Ovary (tissue), 9 donors: Measurements from ENCODE around the gene ABCG1. TPM values are rescaled to one million over a fixed set of nuclear protein-coding genes. Genes with fewer than 3 reads are reported as not detected.

Experiments
- DNase-seq, 5 donors: peaks; one replicate each; pipeline ENCODE4 v3.0.0-alpha.2; 2019 to 2020
- H3K27ac ChIP-seq, 2 donors: fragments of 200-600 bp; one replicate each; pipeline versions ENCODE4 v1.5.1 to v1.8.0; 2019 to 2022
- H3K27me3 ChIP-seq: fragments of 200-600 bp; one replicate; pipeline ENCODE4 v1.8.0; 2022
- H3K36me3 ChIP-seq: fragments of 200-600 bp; sonication (generic); one replicate; pipeline ENCODE4 v1.5.1; 2019
- H3K4me1 ChIP-seq: one replicate; pipeline ENCODE4 v1.8.1; 2013; ENCODE audit warnings: mild to moderate bottlenecking, moderate library complexity; ENCODE audit not compliant: insufficient read depth
- H3K4me3 ChIP-seq: fragments of 200-600 bp; sonication (generic); one replicate; pipeline ENCODE4 v1.5.1; 2017
- H3K9me3 ChIP-seq, 2 donors: fragments of 200-600 bp in 1 of 2; sonication (generic) in 1 of 2; one replicate each; pipeline versions ENCODE4 v1.5.1 to v1.8.1; 2013 to 2019; ENCODE audit warnings: mild to moderate bottlenecking in 1 of 2, moderate library complexity in 1 of 2
- EP300 ChIP-seq: sonication (generic); formaldehyde crosslinking; IDR thresholded peaks from one replicate; pipeline ENCODE4 v1.6.1; 2017; ENCODE audit warnings: antibody characterized with exemption
- POLR2A ChIP-seq: fragments of 450-650 bp; IDR thresholded peaks from one replicate; pipeline ENCODE4 v1.6.1; 2017; ENCODE audit warnings: antibody characterized with exemption, mild to moderate bottlenecking, moderate library complexity
- WGBS, 3 donors: extraction: QIAGEN DNeasy Blood & Tissue Kit in 1 of 3; methylation state at CpG; one replicate each; pipeline versions ENCODE4 v1.1.5 to v1.1.7; 2013 to 2017; 5-methylcytosine and 5-hydroxymethylcytosine counted together
- intact Hi-C, 4 donors: fragments of 100-400 bp; cut with DNase I; formaldehyde crosslinking; loops; one replicate each; pipeline versions ENCODE4 v1.11.0 to v1.15.1; 2022 to 2023
- polyA plus RNA-seq, 2 donors: library from polyadenylated mRNA; stranded (reverse); fragments of 200-250 nt in 1 of 2; fragments of 350-450 nt in 1 of 2; fragmentation: Illumina TruSeq in 1 of 2; extraction: RNeasy Lipid Tissue Mini Kit (QIAGEN cat#74804) in 1 of 2; gene quantifications; one replicate each; pipeline ENCODE4 v1.2.3, GENCODE V29; 2013 to 2014
- total RNA-seq, 7 donors: library from RNA; depleted of rRNA in 2 of 7; stranded (reverse); fragments of >200 nt in 2 of 7; fragmentation: NEBNext Ultra II Directional in 3 of 7; extraction: Animal tissue kit (Norgen Biotek cat#: 25700) in 3 of 7; gene quantifications; one replicate each; pipeline versions ENCODE4 v1.1.0 to v1.2.4, GENCODE V29; 2016 to 2023
- TF ChIP-seq, protein P1 (sequence below), 3 donors: fragments of 450-650 bp in 2 of 3; fragments of 200-600 bp in 1 of 3; IDR thresholded peaks; one replicate each; pipeline versions ENCODE4 v1.5.1 to v1.8.0; 2016 to 2022; ENCODE audit warnings: antibody characterized with exemption in 3 of 3, mild to moderate bottlenecking in 1 of 3
- donor health status: DM: no; HTN: no; CAD: no; lungs with moderate emphysema.
- donor health status: DM: no; HTN: no; CAD: no.
- donor health status: Bipolar disorder and iron deficiency.
- donor health status: DM: yes; HTN: yes; CAD: no.
- donor health status: DM: no; HTN: no; CAD: no.
- donor health status: DM: yes; HTN: yes; CAD: no.

ABCG1 gene
- total and polyA plus RNA-seq, 9 donors: 4.3 to 14.9 (median 5.8) TPM

DNA sequence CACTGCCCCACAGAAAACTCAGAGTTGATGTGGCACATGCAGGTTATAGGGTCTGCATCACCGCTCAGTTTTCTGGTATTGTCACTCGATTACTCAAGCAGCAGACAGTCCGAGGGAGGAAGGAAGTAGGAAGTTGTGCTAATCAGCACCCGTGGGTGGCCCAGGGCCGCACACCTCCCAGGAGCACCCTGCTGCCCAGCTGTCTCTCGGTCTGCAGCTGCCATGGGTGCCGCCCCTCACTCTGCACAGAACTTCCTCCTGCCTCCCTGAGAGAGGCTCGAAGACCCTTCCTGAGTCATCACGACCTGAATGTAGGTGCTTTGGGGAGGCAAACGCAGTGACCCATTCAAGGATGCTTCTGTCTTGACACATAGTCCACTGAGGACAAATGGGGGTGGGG is 100.4 kb downstream of the ABCG1 start:
- H3K4me3 ChIP-seq: no peak overlapping the region
- H3K27ac ChIP-seq: no peak overlapping the region
- no peaks in the 10 kb centered on the region for H3K36me3 ChIP-seq
- no peak for DNase-seq
- no peak for TF ChIP-seq EP300
- TF ChIP-seq, protein P1, sequence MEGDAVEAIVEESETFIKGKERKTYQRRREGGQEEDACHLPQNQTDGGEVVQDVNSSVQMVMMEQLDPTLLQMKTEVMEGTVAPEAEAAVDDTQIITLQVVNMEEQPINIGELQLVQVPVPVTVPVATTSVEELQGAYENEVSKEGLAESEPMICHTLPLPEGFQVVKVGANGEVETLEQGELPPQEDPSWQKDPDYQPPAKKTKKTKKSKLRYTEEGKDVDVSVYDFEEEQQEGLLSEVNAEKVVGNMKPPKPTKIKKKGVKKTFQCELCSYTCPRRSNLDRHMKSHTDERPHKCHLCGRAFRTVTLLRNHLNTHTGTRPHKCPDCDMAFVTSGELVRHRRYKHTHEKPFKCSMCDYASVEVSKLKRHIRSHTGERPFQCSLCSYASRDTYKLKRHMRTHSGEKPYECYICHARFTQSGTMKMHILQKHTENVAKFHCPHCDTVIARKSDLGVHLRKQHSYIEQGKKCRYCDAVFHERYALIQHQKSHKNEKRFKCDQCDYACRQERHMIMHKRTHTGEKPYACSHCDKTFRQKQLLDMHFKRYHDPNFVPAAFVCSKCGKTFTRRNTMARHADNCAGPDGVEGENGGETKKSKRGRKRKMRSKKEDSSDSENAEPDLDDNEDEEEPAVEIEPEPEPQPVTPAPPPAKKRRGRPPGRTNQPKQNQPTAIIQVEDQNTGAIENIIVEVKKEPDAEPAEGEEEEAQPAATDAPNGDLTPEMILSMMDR (IDR thresholded peaks at IDR 0.05): no peak
- intact Hi-C loops: no loop called here
- H3K27me3 ChIP-seq: no peaks in the 10 kb centered on the region
- H3K4me1 ChIP-seq: no peaks in the 10 kb centered on the region
- WGBS, 3 donors: 62 to 70% (median 68%) methylated on average over 10 of the region's 10 CpGs
- no peaks in the 10 kb centered on the region for H3K9me3 ChIP-seq

GRCh38 chr21:42319851-42320572 is 101.1 kb downstream of the ABCG1 start:
- Histone ChIP-seq H3K27me3 (no peaks in the 10 kb centered on the region), H3K4me3 (no peak overlapping the region), H3K27ac (no peak overlapping the region), H3K4me1 (no peaks in the 10 kb centered on the region), H3K9me3 (no peaks in the 10 kb centered on the region), H3K36me3 (no peaks in the 10 kb centered on the region)
- TF ChIP-seq, protein P1 (IDR thresholded peaks at IDR 0.05): no peak
- TF ChIP-seq POLR2A (no peak), EP300 (no peak)
- intact Hi-C loops: no loop called here
- WGBS, 3 donors: 69 to 76% (median 75%) methylated on average over 17 of the region's 17 CpGs
- DNase-seq: no peak

DNA sequence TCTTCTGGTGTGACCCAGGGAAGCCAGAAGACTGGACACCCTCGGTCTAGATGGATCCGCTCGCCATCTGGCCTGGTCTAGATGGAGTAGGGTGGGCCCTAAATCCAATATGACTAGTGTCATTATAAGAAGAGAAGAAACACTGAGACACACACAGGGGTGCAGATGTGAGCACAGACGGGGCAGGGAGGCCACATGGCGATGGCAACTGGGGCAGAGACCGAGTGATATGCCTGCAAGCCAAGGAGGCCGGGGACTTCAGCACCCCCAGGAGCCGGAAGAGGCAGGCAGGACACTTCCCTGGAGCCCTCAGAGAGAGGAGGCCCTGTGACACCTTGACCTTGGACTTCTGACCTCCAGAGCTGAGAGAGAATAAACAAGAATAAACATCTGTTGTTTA is 101.9 kb downstream of the ABCG1 start:
- TF ChIP-seq POLR2A: no peak
- TF ChIP-seq, protein P1 (IDR thresholded peaks at IDR 0.05): no peak
- no peak overlapping the region for H3K27ac ChIP-seq
- no peak for DNase-seq
- intact Hi-C loops: no loop called here
- H3K4me3 ChIP-seq: no peak overlapping the region
- no peaks in the 10 kb centered on the region for H3K27me3 ChIP-seq
- H3K9me3 ChIP-seq: no peaks in the 10 kb centered on the region
- H3K4me1 ChIP-seq: no peaks in the 10 kb centered on the region
- 89 to 95% (median 91%) methylated on average over 8 of the region's 8 CpGs for WGBS, 3 donors
- no peaks in the 10 kb centered on the region for H3K36me3 ChIP-seq

DNA sequence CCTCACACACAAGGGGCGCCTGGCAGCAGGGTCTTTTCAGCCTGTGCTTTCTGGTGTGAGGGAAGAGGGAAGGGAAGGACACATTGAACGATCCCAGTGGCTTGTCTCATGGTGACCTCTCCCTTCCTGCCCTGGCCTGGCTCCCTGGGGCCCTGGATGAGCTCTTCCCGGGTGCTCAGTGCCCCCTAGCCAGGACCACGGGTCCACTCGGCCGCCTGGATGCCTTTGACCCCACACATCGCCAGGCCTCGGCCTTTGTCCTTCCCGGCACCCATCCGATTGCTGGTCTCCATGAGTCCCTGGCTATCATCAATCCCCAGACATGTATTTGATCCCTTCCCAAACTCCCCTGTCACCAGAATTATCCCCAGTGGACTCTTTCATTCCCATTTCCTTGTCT is 102.3 kb downstream of the ABCG1 start:
- DNase-seq: no peak
- 86 to 89% (median 88%) methylated on average over 10 of the region's 10 CpGs for WGBS, 3 donors
- H3K4me3 ChIP-seq: no peak overlapping the region
- intact Hi-C loops: no loop called here
- H3K4me1 ChIP-seq: no peaks in the 10 kb centered on the region
- no peaks in the 10 kb centered on the region for H3K9me3 ChIP-seq
- no peak for TF ChIP-seq EP300
- no peak for TF ChIP-seq POLR2A
- TF ChIP-seq, protein P1 (IDR thresholded peaks at IDR 0.05): no peak
- no peaks in the 10 kb centered on the region for H3K36me3 ChIP-seq
- H3K27ac ChIP-seq: no peak overlapping the region
- H3K27me3 ChIP-seq: no peaks in the 10 kb centered on the region
